SK-N-SH treated with all-trans-retinoic acid at 6 μM for 48 hours (cell line): Measurements from ENCODE around the gene GPSM1.

ENCODE experiments used
- ATAC-seq: fragments of 200-7000 bp; cut with Tn5 transposase; 3 replicates; pipeline ENCODE4 v1.9.1; 2020; ENCODE audit warnings: mild to moderate bottlenecking, moderate library complexity
- ARNTL ChIP-seq: fragments of 450-650 bp; formaldehyde crosslinking; IDR thresholded peaks from 2 replicates; pipeline ENCODE4 v1.5.0; 2020; ENCODE audit warnings: low read depth, mild to moderate bottlenecking, moderate library complexity, borderline replicate concordance
- BACH2 ChIP-seq: fragments of 250-450 bp; sonication (Bioruptor Pico); IDR thresholded peaks from 2 replicates; pipeline ENCODE4 v1.9.0; 2021; ENCODE audit warnings: mild to moderate bottlenecking, borderline replicate concordance
- CREB5 ChIP-seq: fragments of 250-450 bp; sonication (Bioruptor Pico); IDR thresholded peaks from 2 replicates; pipeline ENCODE4 v1.5.1; 2020; ENCODE audit warnings: low read depth, mild to moderate bottlenecking, moderate library complexity
- CSDC2 ChIP-seq: fragments of 250-450 bp; sonication (Bioruptor Pico); IDR thresholded peaks from 2 replicates; pipeline ENCODE4 v1.5.0; 2020; ENCODE audit warnings: mild to moderate bottlenecking, moderate library complexity
- CSRNP3 ChIP-seq: fragments of 250-450 bp; sonication (Bioruptor Pico); IDR thresholded peaks from 2 replicates; pipeline ENCODE4 v1.5.1; 2021; ENCODE audit warnings: mild to moderate bottlenecking, moderate library complexity
- ESRRG ChIP-seq: fragments of 250-450 bp; sonication (Bioruptor Pico); IDR thresholded peaks from 2 replicates; pipeline ENCODE4 v1.6.1; 2021; ENCODE audit warnings: mild to moderate bottlenecking
- GLIS3 ChIP-seq: fragments of 250-450 bp; sonication (Bioruptor Pico); IDR thresholded peaks from 2 replicates; pipeline ENCODE4 v1.5.0; 2020; ENCODE audit warnings: mild to moderate bottlenecking, moderate library complexity
- ISL1 ChIP-seq: fragments of 250-450 bp; sonication (Bioruptor Pico); IDR thresholded peaks from 2 replicates; pipeline ENCODE4 v2.1.2; 2022; ENCODE audit warnings: mild to moderate bottlenecking, moderate library complexity
- OSR1 ChIP-seq: fragments of 250-450 bp; sonication (Bioruptor Pico); IDR thresholded peaks from 2 replicates; pipeline ENCODE4 v1.8.0; 2022; ENCODE audit warnings: moderate library complexity, mild to moderate bottlenecking, inconsistent platforms
- PATZ1 ChIP-seq: fragments of 250-450 bp; sonication (Bioruptor Pico); IDR thresholded peaks from 2 replicates; pipeline ENCODE4 v1.8.0; 2020; ENCODE audit warnings: mild to moderate bottlenecking, moderate library complexity, borderline replicate concordance
- POU6F1 ChIP-seq: fragments of 250-450 bp; sonication (Bioruptor Pico); IDR thresholded peaks from 2 replicates; pipeline ENCODE4 v1.8.0; 2021; ENCODE audit warnings: low read depth, mild to moderate bottlenecking, moderate library complexity, borderline replicate concordance
- PPARA ChIP-seq: fragments of 250-450 bp; sonication (Bioruptor Pico); IDR thresholded peaks from 2 replicates; pipeline ENCODE4 v1.5.0; 2020; ENCODE audit warnings: mild to moderate bottlenecking, borderline replicate concordance
- RARB ChIP-seq: fragments of 250-450 bp; sonication (Bioruptor Pico); IDR thresholded peaks from 2 replicates; pipeline ENCODE4 v1.8.0; 2021; ENCODE audit warnings: mild to moderate bottlenecking, moderate library complexity
- SNAI2 ChIP-seq: fragments of 250-450 bp; sonication (Bioruptor Pico); IDR thresholded peaks from 2 replicates; pipeline ENCODE4 v1.5.0; 2020; ENCODE audit warnings: mild to moderate bottlenecking, moderate library complexity
- TCF4 ChIP-seq: fragments of 250-450 bp; sonication (Bioruptor Pico); IDR thresholded peaks from 2 replicates; pipeline ENCODE4 v1.8.0; 2021; ENCODE audit warnings: mild to moderate bottlenecking, moderate library complexity, borderline replicate concordance
- TOX ChIP-seq: fragments of 250-450 bp; sonication (Bioruptor Pico); IDR thresholded peaks from 2 replicates; pipeline ENCODE4 v1.8.0; 2021; ENCODE audit warnings: mild to moderate bottlenecking, moderate library complexity, borderline replicate concordance
- TSHZ2 ChIP-seq: fragments of 250-450 bp; sonication (Bioruptor Pico); IDR thresholded peaks from 2 replicates; pipeline ENCODE4 v1.5.0; 2020; ENCODE audit warnings: mild to moderate bottlenecking, moderate library complexity
- ZC3H10 ChIP-seq: fragments of 250-450 bp; sonication (Bioruptor Pico); IDR thresholded peaks from 2 replicates; pipeline ENCODE4 v1.5.1; 2021; ENCODE audit warnings: mild to moderate bottlenecking, moderate library complexity
- ZFP3 ChIP-seq: fragments of 250-450 bp; sonication (Bioruptor Pico); IDR thresholded peaks from 2 replicates; pipeline ENCODE4 v1.5.0; 2020; ENCODE audit warnings: mild to moderate bottlenecking, moderate library complexity
- ZFP30 ChIP-seq: fragments of 450-650 bp; formaldehyde crosslinking; IDR thresholded peaks from 2 replicates; pipeline ENCODE4 v1.5.0; 2022; ENCODE audit warnings: mild to moderate bottlenecking, moderate library complexity
- ZNF70 ChIP-seq: fragments of 450-650 bp; formaldehyde crosslinking; IDR thresholded peaks from 2 replicates; pipeline ENCODE4 v1.5.0; 2020; ENCODE audit warnings: mild to moderate bottlenecking, moderate library complexity
- ZNF8 ChIP-seq: fragments of 450-650 bp; formaldehyde crosslinking; IDR thresholded peaks from 2 replicates; pipeline ENCODE4 v1.5.0; 2020; ENCODE audit warnings: mild to moderate bottlenecking, moderate library complexity

Gene GPSM1

GRCh38 chr9:136299116-136299515, 28.2 kb upstream of the GPSM1 start:
- ATAC-seq, result no peak
- TF ChIP-seq POU6F1 (CRISPR knock-in tag), result no peak
- no peak for TF ChIP-seq ZFP30 (CRISPR knock-in tag)
- no peak for TF ChIP-seq CREB5 (CRISPR knock-in tag)
- TF ChIP-seq GLIS3 (CRISPR knock-in tag), result no peak
- no peak for TF ChIP-seq TCF4 (CRISPR knock-in tag)
- TF ChIP-seq ESRRG (CRISPR knock-in tag), result no peak
- no peak for TF ChIP-seq BACH2
- no peak for TF ChIP-seq ZC3H10
- TF ChIP-seq CSDC2 (CRISPR knock-in tag), result no peak
- no peak for TF ChIP-seq TSHZ2 (CRISPR knock-in tag)
- no peak for TF ChIP-seq ZFP3 (CRISPR knock-in tag)
- no peak for TF ChIP-seq RARB (CRISPR knock-in tag)
- no peak for TF ChIP-seq PATZ1
- TF ChIP-seq ARNTL, result no peak
- TF ChIP-seq ISL1 (CRISPR knock-in tag), result no peak
- TF ChIP-seq TOX (CRISPR knock-in tag), result no peak
- TF ChIP-seq ZNF8 (CRISPR knock-in tag), result no peak
- TF ChIP-seq ZNF70 (CRISPR knock-in tag), result no peak
- TF ChIP-seq SNAI2 (CRISPR knock-in tag), result no peak

- TF ChIP-seq OSR1 (CRISPR knock-in tag) (no peak), PATZ1 (no peak), TSHZ2 (CRISPR knock-in tag) (no peak), ESRRG (CRISPR knock-in tag) (no peak), ISL1 (CRISPR knock-in tag) (no peak), PPARA (CRISPR knock-in tag) (no peak), SNAI2 (CRISPR knock-in tag) (no peak), CSDC2 (CRISPR knock-in tag) (no peak), CSRNP3 (CRISPR knock-in tag) (no peak), TOX (CRISPR knock-in tag) (no peak), BACH2 (no peak), ZC3H10 (no peak), RARB (CRISPR knock-in tag) (no peak), ZFP30 (CRISPR knock-in tag) (no peak), ARNTL (no peak)
- ATAC-seq, result no peak
Measured at GRCh38 chr9:136299541-136299940, 27.8 kb upstream of the GPSM1 start.
